Astrocyte of the hippocampus (primary cell): Measurements from ENCODE around the gene MDFI.
"Not testable (repeated sequence)": the region's sequence is repeated elsewhere in the genome, so short reads cannot be mapped to it uniquely, and the experiment has no call there.

ENCODE experiments used
- DNase-seq: peaks from one replicate; pipeline ENCODE4 v3.0.0; 2011; ENCODE audit warnings: low read depth, low spot score

Gene MDFI

DNA sequence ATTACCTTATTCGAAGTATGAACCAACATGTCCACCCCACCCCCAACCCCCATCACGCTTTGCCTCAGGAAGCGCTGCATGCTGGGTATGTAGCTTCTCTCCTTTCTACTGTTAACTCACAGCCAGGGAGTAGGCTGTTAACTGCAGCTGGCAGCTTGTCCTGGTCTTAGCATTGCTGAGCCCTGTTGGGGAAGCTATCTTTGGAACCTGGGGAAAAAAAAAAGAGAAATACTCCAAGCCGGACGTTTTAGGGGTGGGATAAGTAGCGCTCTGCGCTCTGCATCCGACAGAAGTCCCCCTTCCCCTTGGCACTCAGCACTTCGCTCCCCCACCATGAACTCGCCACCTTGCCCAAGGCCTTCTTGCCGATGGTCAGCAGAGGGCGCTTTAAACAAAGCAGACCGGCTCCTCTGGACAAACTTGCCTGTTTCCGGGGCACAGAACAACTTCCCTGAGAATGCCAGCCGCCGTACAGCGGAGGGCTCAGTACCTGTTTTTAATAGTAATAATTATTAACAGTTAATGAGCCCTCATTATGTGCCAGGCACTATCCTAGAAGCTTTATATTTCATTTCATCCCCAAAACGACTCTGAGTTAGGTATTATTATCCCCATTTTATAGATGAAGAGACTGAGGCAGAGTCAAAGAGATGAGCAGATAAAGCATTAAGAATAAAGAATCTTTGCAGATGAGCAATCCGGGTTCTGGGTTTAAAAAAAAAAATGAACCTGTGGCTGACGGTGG lies 35.2 kb upstream of the MDFI start:
- peak; percentile 93 for DNase-seq

GRCh38 chr6:41604006-41604405 lies 34.3 kb upstream of the MDFI start:
- no peak for DNase-seq

- DNase-seq = no peak
Measured at GRCh38 chr6:41605649-41606048, 32.6 kb upstream of the MDFI start.

DNA sequence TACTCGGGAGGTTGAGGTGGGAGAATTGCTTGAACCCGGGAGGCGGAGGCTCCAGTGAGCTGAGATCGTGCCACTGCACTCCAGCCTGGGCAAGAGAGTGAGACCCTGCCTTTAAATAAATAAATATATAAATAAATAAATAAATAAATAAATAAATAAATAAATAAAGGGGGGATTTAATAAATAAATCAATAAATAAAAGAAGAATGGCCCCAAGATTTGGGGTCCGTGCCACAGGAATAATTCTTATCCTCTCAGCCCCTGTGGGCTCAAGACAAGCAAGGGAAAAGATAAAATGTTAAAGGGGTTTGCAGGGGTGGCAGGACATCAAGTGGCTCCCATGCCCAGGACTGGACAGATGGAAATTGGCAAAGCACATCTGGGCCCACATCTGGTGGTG lies 31.2 kb upstream of the MDFI start:
- DNase-seq = no peak

- DNase-seq = no peak
Measured at GRCh38 chr6:41607736-41608135, 30.5 kb upstream of the MDFI start.

- DNase-seq = no peak
Measured at GRCh38 chr6:41608443-41609151, 29.7 kb upstream of the MDFI start.

GRCh38 chr6:41614715-41615114 lies 23.6 kb upstream of the MDFI start:
- DNase-seq = no peak

DNA sequence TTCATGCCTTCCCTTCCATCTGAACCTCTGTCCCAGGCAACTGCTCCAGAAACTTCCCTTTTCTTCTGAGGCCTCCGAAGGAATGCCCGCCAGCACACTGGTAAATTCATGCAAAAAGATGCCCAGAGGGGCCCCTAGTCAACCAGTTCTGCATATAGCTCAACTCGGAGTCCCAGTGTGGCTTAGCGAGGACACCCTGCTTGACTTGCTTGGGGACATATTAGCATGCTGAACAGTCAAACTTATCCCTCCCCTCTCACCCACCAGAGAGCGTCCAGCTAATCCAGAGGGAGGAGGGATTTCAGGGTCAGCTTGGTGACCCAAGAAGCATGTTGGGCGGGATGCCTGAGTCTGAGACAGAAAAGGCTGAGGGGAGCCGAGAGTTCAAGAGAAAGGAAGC lies 23.0 kb upstream of the MDFI start:
- no peak for DNase-seq

DNA sequence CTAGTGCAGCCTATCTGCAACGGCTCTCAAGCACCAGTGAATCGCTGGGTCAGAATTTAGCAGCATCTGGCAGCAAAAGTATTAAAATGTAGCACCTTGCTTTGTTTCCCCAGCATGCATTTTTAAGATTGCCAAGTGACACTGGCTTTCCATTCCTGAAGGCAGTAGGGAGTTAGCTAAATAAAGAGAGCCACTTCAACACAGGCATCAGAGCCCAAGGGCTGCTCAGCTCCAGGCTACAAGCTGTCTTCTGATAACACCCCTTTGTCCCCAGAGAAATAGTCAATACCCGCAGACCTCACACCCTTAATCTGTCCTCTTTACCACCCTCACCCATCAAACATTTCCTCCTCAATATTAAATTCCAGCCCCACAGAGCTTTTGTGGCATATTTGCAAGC lies 19.7 kb upstream of the MDFI start:
- no peak for DNase-seq

- not testable (repeated sequence) for DNase-seq
Measured at GRCh38 chr6:41619193-41619592, 19.1 kb upstream of the MDFI start.

- DNase-seq = no peak
Measured at GRCh38 chr6:41621367-41621766, 16.9 kb upstream of the MDFI start.

DNA sequence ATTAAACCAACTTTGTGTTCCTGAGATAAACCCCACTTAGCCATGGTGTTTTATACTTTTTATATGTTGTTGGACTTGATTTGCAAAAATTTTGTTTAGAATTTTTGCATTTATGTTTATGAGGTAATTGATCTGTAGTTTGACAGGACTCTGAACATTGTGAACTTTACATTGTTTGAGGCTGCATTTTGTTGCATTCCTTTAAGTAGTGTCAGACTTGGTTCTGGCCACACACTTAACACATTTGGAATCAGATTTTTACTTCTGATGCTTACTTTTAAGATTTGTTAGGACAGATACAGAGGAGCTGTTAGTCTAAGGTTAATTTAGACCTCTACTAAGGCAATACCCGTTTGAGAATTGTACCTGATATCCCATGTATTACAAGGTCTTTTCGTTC lies 16.5 kb upstream of the MDFI start:
- DNase-seq = no peak

GRCh38 chr6:41622206-41622988 lies 15.9 kb upstream of the MDFI start:
- no peak for DNase-seq

DNA sequence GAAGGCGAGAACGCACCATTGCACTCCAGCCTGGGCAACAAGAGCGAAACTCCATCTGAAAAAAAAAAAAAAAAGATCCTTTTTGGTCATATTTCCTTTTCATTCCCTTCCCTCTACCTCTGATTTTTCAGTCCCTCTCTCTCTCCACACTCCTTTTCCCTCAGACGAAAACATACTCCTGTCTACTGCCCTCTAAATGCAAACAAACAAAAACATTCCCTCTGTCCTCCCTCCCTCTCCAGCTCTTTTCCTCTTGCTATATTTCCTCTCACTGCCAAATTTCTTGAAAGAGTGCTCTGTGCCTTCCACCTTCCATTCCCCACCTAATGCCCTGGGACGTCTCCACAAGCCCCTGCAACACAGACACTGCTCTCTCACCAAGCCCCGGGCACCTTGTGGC lies 14.9 kb upstream of the MDFI start:
- no peak for DNase-seq

- DNase-seq = no peak
Measured at GRCh38 chr6:41624621-41625380, 13.5 kb upstream of the MDFI start.

DNA sequence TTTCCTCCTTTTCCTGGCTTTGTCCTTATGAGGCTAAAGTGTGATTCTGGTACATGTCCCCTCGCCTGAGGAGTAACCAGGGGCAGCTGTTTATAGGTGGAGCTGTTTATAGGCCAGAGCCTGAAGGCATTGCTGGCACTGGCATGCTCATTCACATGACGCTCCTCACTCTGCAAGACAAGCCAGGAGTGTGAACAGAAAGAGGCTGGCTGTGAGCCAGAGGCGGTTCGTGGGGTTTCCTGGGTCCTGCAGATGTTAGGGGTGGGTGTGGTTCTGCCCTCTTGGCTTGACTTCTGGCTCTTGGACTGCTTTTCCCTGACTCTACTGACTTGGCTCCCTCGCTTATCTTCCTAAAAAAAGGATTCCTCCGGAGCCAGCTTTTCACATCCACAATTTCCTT lies 12.8 kb upstream of the MDFI start:
- no peak for DNase-seq

GRCh38 chr6:41626022-41626421 lies 12.2 kb upstream of the MDFI start:
- no peak for DNase-seq

GRCh38 chr6:41626917-41627316 lies 11.4 kb upstream of the MDFI start:
- no peak for DNase-seq

DNA sequence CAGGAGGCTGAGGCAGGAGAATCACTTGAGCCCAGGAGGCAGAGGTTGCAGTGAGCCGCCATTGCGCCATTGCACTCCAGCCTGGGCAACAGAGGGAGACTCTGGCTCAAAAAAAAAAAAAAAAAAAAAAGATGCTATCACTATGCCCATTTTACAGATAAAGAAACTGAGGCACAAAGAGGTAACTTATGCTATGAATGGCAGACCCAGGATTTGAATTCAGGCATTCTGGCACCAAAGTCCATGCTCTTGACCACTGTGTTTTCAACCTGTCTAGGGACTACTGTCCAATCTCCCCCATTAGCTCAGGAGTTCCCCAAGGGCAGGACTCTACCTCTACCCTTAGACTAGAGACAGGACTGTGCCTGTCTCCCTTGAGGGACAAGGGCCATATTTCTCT lies 9.1 kb upstream of the MDFI start:
- DNase-seq = no peak

DNA sequence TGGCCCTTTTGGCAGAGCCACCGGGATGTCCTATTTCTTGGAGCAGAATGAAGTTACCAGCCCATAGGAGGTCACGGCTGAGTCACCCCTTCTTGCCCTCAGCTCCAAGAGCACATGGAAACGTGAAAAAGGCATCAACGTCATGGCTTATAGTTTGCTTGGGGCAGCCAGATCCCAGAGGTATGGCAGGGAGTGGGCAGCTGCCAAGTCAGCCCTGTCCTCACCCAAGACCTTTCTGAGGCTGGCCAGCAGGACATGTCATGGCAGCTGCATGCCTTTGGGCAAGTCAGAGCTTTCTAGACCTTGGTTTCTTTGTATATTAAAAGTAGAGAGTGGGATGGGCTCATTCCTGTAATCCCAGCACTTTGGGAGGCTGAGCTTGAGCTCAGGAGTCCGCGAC lies 8.2 kb upstream of the MDFI start:
- DNase-seq = no peak

- DNase-seq = no peak
Measured at GRCh38 chr6:41630946-41631345, 7.3 kb upstream of the MDFI start.

DNA sequence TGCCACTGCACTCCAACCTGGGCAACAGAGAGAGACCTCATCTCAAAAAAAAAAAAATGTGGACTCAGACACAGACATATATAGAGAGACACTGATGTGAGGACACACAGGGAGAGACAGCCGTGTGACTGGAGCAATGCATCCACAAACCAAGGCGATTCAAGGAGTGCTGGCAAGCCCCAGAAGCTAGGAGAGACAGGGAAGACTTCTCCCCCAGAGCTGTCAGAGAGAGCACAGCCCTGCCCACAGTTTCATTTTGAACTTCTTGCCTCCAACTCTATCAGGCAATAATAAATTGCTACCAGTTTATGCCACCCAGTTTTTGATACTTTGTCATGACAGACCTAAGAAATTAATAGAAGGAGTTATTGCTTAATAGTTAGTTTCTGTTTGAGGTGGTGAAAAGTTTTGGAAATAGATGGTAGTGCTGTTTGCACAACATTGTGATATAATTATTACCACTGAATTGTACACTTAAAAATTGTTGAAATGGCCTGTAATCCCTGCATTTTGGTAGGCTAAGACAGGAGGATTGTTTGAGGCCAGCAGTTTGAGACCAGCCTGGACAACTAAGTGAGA lies 5.1 kb upstream of the MDFI start:
- no peak for DNase-seq
